Neuronal stem cell (in vitro differentiated cells): Measurements from ENCODE around the gene CRYAB. TPM values are rescaled to one million over a fixed set of nuclear protein-coding genes. Genes with fewer than 3 reads are reported as not detected.

ENCODE experiments used
- small RNA-seq: library from polyadenylated mRNA; stranded (forward); fragments of <200 nt; extraction: miRNeasy Mini kit (QIAGEN cat#:217004); gene quantifications from one replicate; pipeline ENCODE3, GENCODE V24; 2013; ENCODE audit not compliant: insufficient read depth

CRYAB gene

Small RNA genes within 50 kb of the gene (small RNA-seq; reads per million reads assigned to genes)
- gene C11orf52: not detected
- gene GNG5P3: not detected
- not detected for gene RNA5SP351
- gene RPL37AP8: not detected
